Fibroblast of mammary gland (primary cell): ENCODE data around the gene GIPC1.

Source experiments
- DNase-seq: peaks from one replicate; pipeline ENCODE4 v3.0.0-alpha.2; 2010; ENCODE audit warnings: low read depth
- H3K4me3 ChIP-seq: 2 replicates; pipeline ENCODE4 v1.5.1; 2011; ENCODE audit warnings: low read depth, mild to moderate bottlenecking, low read length, moderate library complexity; ENCODE audit not compliant: control insufficient read depth
- CTCF ChIP-seq: conservative IDR thresholded peaks from 2 replicates; pipeline ENCODE4 v1.5.1; 2011; ENCODE audit warnings: low read depth, low read length, inconsistent platforms; ENCODE audit not compliant: control insufficient read depth, insufficient read depth

Gene GIPC1

DNA sequence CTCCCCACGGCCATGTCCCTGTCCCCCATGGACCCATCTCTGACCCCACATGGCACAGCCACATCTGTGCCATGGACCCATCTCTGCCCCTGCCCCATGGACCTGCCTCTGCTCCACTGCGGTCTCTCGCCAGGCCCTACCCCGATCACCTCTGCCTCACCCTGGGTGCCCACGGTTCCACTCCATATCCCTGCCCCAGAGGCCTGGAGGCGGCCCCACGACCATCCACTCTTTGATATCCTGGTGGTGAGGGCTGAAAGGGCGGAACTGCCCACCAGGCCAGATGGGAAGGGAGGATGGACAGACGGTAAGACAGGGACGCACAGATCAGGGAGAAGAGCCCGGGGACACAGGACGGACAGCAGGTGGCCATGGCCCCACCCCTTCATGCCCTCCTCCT is 21.1 kb downstream of the GIPC1 start:
- TF ChIP-seq CTCF, result no peak
- DNase-seq, result no peak
- peak overlapping the region; percentile 2 for H3K4me3 ChIP-seq

- H3K4me3 ChIP-seq, result no peak overlapping the region
- TF ChIP-seq CTCF, result no peak
- DNase-seq, result no peak
Measured at GRCh38 chr19:14473978-14474578, 21.8 kb downstream of the GIPC1 start.

GRCh38 chr19:14473073-14473977 is 22.6 kb downstream of the GIPC1 start:
- H3K4me3 ChIP-seq, result no peak overlapping the region
- TF ChIP-seq CTCF, result no peak
- no peak for DNase-seq

GRCh38 chr19:14472202-14472938 is 23.6 kb downstream of the GIPC1 start:
- peak; percentile 58 for DNase-seq

GRCh38 chr19:14471436-14472187 is 24.3 kb downstream of the GIPC1 start:
- DNase-seq, result no peak
- H3K4me3 ChIP-seq, result no peak overlapping the region
- TF ChIP-seq CTCF, result no peak

More at GRCh38 chr19:14472202-14472938, 23.6 kb downstream of the GIPC1 start:
- TF ChIP-seq CTCF, result peak; percentile 59
- H3K4me3 ChIP-seq, result no peak overlapping the region
